Upper lobe of right lung (tissue), 1 donor: ENCODE data around the gene IL31RA. TPM values are rescaled to one million over a fixed set of nuclear protein-coding genes. Genes with fewer than 3 reads are reported as not detected.

Experiments
- ATAC-seq: fragments of 200-7000 bp; cut with Tn5 transposase; one replicate; pipeline ENCODE4 v1.9.1; 2020; ENCODE audit warnings: mild to moderate bottlenecking, moderate library complexity
- DNase-seq: peaks from one replicate; pipeline ENCODE4 v3.0.0-alpha.2; 2020
- H3K27ac ChIP-seq: fragments of 200-600 bp; one replicate; pipeline ENCODE4 v1.8.0; 2022
- H3K27me3 ChIP-seq: fragments of 200-600 bp; one replicate; pipeline ENCODE4 v1.8.0; 2022; ENCODE audit warnings: mild to moderate bottlenecking
- H3K36me3 ChIP-seq: fragments of 200-600 bp; one replicate; pipeline ENCODE4 v1.8.0; 2022
- H3K4me1 ChIP-seq: fragments of 200-600 bp; one replicate; pipeline ENCODE4 v1.8.0; 2022
- H3K4me3 ChIP-seq: fragments of 200-600 bp; one replicate; pipeline ENCODE4 v1.8.0; 2022; ENCODE audit warnings: mild to moderate bottlenecking
- H3K9me3 ChIP-seq: fragments of 200-600 bp; one replicate; pipeline ENCODE4 v1.8.0; 2022
- intact Hi-C: fragments of 100-400 bp; cut with DNase I; formaldehyde crosslinking; loops from one replicate; pipeline ENCODE4 v1.11.0; 2022
- total RNA-seq: library from RNA; stranded (reverse); fragmentation: NEBNext Ultra II Directional; extraction: Animal tissue kit (Norgen Biotek cat#: 25700); gene quantifications from one replicate; pipeline ENCODE4 v1.2.1, GENCODE V29; 2021
- TF ChIP-seq, protein P1 (sequence below): fragments of 200-600 bp; IDR thresholded peaks from one replicate; pipeline ENCODE4 v1.8.0; 2022; ENCODE audit warnings: antibody characterized with exemption
- donor health status: DM: no; HTN: yes; CAD: no; lungs with severe emphysema.

IL31RA gene
- total RNA-seq, 1 donor from 2014 or later: 0.14 TPM

DNA sequence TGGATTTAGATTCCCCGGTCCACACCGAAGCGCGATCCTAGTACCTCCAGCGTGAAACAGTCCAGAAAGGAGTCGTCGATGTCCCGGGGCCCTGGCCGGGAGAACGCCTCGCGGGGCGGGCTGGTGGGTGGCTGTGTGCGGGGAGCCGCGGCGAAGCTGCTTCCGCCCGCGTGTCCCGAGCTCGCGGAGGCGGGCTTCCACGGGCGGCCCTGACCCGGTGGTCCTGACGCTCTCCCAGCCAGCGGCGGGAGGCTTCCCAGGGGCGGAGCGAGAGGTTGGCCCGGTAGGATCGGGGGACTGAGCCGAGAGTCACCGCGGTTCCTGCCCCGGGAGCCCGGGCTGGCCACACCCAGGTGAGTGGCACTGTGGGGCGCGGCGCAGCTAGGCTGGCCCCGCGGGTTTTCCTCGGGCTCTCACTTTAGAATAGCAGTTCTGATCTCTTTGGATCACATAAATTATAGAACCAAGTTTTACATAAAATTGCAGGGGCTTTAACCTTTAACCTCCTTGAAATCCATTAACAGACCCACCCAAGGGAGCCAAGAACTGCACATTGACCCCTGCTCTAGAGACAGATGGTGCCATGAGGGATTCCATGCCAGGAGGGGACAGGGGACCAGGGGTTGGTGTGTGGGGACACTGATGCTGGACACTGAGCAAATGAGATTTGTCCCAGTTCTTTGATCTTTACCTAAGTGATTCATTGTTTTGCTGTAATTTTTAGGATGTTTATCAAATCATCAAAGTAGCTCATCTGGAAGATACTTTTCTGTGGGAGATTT is 29.2 kb upstream of the IL31RA start:
- peak; percentile 70 for DNase-seq
- intact Hi-C loops: no loop called here
- H3K36me3 ChIP-seq: no peaks in the 10 kb centered on the region
- H3K27me3 ChIP-seq: peaks cover 21% of the 10 kb centered on the region
- no peaks in the 10 kb centered on the region for H3K4me1 ChIP-seq
- no peak overlapping the region for H3K27ac ChIP-seq
- TF ChIP-seq, protein P1, sequence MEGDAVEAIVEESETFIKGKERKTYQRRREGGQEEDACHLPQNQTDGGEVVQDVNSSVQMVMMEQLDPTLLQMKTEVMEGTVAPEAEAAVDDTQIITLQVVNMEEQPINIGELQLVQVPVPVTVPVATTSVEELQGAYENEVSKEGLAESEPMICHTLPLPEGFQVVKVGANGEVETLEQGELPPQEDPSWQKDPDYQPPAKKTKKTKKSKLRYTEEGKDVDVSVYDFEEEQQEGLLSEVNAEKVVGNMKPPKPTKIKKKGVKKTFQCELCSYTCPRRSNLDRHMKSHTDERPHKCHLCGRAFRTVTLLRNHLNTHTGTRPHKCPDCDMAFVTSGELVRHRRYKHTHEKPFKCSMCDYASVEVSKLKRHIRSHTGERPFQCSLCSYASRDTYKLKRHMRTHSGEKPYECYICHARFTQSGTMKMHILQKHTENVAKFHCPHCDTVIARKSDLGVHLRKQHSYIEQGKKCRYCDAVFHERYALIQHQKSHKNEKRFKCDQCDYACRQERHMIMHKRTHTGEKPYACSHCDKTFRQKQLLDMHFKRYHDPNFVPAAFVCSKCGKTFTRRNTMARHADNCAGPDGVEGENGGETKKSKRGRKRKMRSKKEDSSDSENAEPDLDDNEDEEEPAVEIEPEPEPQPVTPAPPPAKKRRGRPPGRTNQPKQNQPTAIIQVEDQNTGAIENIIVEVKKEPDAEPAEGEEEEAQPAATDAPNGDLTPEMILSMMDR: no peak
- no peaks in the 10 kb centered on the region for H3K9me3 ChIP-seq
- peak overlapping the region; percentile 40 for H3K4me3 ChIP-seq
- peak; percentile 87 for ATAC-seq

DNA sequence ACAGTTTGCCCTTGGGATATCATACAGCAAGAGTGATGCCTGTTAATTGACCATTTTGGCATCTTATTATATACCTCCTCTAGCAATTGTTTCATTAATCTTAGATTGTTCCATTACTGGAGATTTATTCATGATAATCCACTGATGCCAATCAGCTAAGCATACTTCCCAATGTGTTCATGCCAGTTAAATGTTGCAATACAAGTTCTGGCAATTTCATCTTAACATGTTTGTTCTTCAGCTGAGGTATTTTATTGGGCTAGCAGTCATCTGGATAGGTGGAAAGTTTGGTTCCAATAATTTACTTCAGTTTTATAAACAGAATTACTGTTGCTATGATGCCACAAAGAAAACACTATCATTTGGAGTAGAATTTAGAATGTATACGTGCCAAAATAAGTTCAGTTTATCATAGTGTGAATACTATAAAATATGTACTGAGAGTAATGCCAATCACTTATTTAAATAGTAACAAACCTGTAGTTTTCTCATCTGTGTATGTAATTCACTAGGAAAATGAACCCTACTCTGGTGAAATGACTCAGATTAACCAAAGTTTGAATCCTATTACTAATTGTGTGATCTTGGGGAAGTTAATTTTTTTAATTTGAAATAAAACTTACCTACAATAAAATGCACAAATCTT is 27.9 kb upstream of the IL31RA start:
- H3K9me3 ChIP-seq: no peaks in the 10 kb centered on the region
- ATAC-seq (peak; percentile 52), DNase-seq (no peak)
- no peaks in the 10 kb centered on the region for H3K4me1 ChIP-seq
- H3K36me3 ChIP-seq: no peaks in the 10 kb centered on the region
- peaks cover 21% of the 10 kb centered on the region for H3K27me3 ChIP-seq
- H3K4me3 ChIP-seq: no peak overlapping the region
- intact Hi-C loops: no loop called here
- TF ChIP-seq, protein P1: no peak
- no peak overlapping the region for H3K27ac ChIP-seq

DNA sequence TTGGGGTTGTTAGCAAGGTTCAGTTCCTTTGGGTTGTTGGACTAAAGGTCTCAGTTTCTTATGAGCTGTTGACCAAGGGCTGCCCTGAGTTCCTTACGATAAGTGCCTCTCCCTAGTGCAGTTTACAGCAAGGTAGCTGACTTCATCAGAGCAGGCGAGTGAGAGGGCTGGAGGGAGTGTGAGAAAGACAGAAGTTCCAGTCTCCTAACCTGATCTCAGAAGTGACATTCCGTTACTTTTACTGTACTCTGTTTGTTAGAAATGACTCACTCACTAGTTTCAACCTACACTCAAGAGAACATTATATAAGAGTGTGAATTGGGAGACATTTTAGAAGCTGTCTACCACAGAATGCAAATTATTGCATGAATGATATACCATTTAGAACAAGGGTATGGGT is 21.2 kb upstream of the IL31RA start:
- Histone ChIP-seq H3K27ac (no peak overlapping the region), H3K36me3 (no peaks in the 10 kb centered on the region), H3K27me3 (no peaks in the 10 kb centered on the region), H3K4me3 (no peak overlapping the region), H3K4me1 (no peaks in the 10 kb centered on the region), H3K9me3 (no peaks in the 10 kb centered on the region)
- no peak for ATAC-seq
- intact Hi-C loops: no loop called here
- no peak for DNase-seq
- TF ChIP-seq, protein P1: no peak

DNA sequence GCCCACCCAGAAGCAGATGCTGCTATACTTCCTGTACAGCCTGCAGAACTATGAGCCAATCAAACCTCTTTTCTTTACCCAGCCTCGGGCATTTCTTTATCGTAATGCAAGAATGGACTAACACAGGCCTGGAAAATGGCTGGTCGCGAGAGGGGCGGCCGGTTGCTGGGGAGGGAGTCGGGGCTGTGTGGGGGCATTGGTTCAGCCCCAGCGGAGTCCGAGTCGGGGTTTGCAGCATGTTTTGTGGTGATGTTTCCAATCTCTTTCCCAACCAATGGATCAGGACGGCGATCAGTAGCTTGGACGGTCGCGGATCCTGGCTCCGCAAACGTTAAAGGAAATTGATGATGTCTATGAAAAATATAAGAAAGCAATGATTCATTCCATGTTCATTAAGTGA is 18.7 kb upstream of the IL31RA start:
- ATAC-seq (no peak), DNase-seq (no peak)
- Histone ChIP-seq H3K36me3 (no peaks in the 10 kb centered on the region), H3K9me3 (no peaks in the 10 kb centered on the region), H3K27ac (no peak overlapping the region), H3K4me1 (no peaks in the 10 kb centered on the region), H3K4me3 (no peak overlapping the region), H3K27me3 (no peaks in the 10 kb centered on the region)
- intact Hi-C loops: no loop called here
- TF ChIP-seq, protein P1: no peak

DNA sequence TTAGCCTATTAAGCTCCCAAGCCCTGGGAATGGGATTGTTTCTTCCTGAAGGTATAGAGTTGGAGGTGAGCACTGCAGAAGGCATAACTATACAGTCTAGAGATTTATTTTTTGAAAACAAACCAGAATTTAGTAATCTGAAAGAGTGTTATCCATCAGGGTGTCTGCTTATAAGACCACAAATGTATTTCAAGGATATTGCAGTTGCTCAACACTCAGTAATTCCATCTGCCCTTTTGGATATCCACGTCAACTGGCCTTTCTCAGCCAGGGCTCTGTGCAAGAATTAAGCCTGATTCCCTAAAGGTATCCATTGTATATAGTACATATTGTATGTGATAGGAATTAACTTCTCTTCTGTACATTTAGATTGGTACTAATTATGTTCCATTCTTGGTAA is 15.0 kb upstream of the IL31RA start:
- H3K4me1 ChIP-seq: no peaks in the 10 kb centered on the region
- DNase-seq (no peak), ATAC-seq (no peak)
- no peak overlapping the region for H3K27ac ChIP-seq
- no peak overlapping the region for H3K4me3 ChIP-seq
- H3K9me3 ChIP-seq: no peaks in the 10 kb centered on the region
- TF ChIP-seq, protein P1: no peak
- no peaks in the 10 kb centered on the region for H3K36me3 ChIP-seq
- intact Hi-C loops: no loop called here
- no peaks in the 10 kb centered on the region for H3K27me3 ChIP-seq
